ENCODE results near the gene FBXO5. TPM values are rescaled to one million over a fixed set of nuclear protein-coding genes. Genes with fewer than 3 reads are reported as not detected.
"Not testable (repeated sequence)": the region's sequence is repeated elsewhere in the genome, so short reads cannot be mapped to it uniquely, and the experiment has no call there.

The FBXO5 gene
- total RNA-seq, 2 donors from 2014 or later, result 4.5 to 5.9 TPM

- Mint-ChIP-seq H3K27ac (no peak overlapping the region), H3K36me3 (ENCODE audit: low read depth) (peaks cover 5% of the 10 kb centered on the region), H3K27me3 (no peaks in the 10 kb centered on the region), H3K4me3 (peak overlapping the region; percentile 97), H3K4me1 (peaks cover 41% of the 10 kb centered on the region)
- no peaks in the 10 kb centered on the region for H3K9me3 ChIP-seq (ENCODE audit: control insufficient read depth, low read length, poor library complexity, severe bottlenecking)
- ATAC-seq, result no peak
- peak in 2 of 3 donors; percentile 4 to 12 for DNase-seq
Measured at GRCh38 chr6:152981989-152982903, 595 bp downstream of the FBXO5 start.

DNA sequence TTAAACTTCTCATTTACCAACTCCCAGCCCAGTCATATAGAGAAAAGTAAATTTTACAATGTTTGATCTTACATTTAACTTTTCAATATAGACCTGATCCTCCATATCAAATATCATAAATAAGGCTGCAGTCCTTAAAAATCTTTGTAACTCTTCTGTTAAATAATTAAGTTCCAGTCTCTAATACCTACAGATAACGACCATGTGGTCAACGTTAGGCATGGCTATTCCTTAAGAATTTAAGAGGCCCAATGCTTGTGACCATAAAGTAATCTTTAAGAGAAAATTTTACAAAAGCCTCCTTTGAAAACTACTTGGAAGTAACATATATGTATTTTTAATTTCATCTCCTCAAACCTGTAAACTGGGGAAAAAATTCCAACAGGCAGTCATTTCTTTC is 1.6 kb downstream of the FBXO5 start:
- Mint-ChIP-seq H3K4me1 (peaks cover 42% of the 10 kb centered on the region), H3K36me3 (ENCODE audit: low read depth) (peaks cover 5% of the 10 kb centered on the region), H3K27me3 (no peaks in the 10 kb centered on the region), H3K27ac (no peak overlapping the region), H3K4me3 (peak overlapping the region; percentile 88)
- H3K9me3 ChIP-seq (ENCODE audit: control insufficient read depth, low read length, poor library complexity, severe bottlenecking), result no peaks in the 10 kb centered on the region
- ATAC-seq (no peak), DNase-seq (no peak)

GRCh38 chr6:152980656-152981055 is 2.2 kb downstream of the FBXO5 start:
- Mint-ChIP-seq H3K27ac (no peak overlapping the region), H3K4me1 (peaks cover 45% of the 10 kb centered on the region), H3K27me3 (no peaks in the 10 kb centered on the region), H3K36me3 (ENCODE audit: low read depth) (peaks cover 5% of the 10 kb centered on the region), H3K4me3 (no peak overlapping the region)
- DNase-seq (no peak), ATAC-seq (no peak)
- no peaks in the 10 kb centered on the region for H3K9me3 ChIP-seq (ENCODE audit: control insufficient read depth, low read length, poor library complexity, severe bottlenecking)

- H3K27me3 Mint-ChIP-seq, result no peaks in the 10 kb centered on the region
- DNase-seq (no peak), ATAC-seq (no peak)
- H3K36me3 Mint-ChIP-seq (ENCODE audit: low read depth), result peaks cover 7% of the 10 kb centered on the region
- no peak overlapping the region for H3K4me3 Mint-ChIP-seq
- peaks cover 44% of the 10 kb centered on the region for H3K4me1 Mint-ChIP-seq
- H3K9me3 ChIP-seq (ENCODE audit: control insufficient read depth, low read length, poor library complexity, severe bottlenecking), result no peaks in the 10 kb centered on the region
- H3K27ac Mint-ChIP-seq, result no peak overlapping the region
Measured at GRCh38 chr6:152979116-152979515, 3.7 kb downstream of the FBXO5 start.

- H3K27ac Mint-ChIP-seq, result no peak overlapping the region
- H3K36me3 Mint-ChIP-seq (ENCODE audit: low read depth), result peaks cover 7% of the 10 kb centered on the region
- peaks cover 36% of the 10 kb centered on the region for H3K4me1 Mint-ChIP-seq
- no peaks in the 10 kb centered on the region for H3K9me3 ChIP-seq (ENCODE audit: control insufficient read depth, low read length, poor library complexity, severe bottlenecking)
- ATAC-seq (no peak), DNase-seq (no peak)
- H3K27me3 Mint-ChIP-seq, result no peaks in the 10 kb centered on the region
- no peak overlapping the region for H3K4me3 Mint-ChIP-seq
Measured at GRCh38 chr6:152978058-152978457, 4.8 kb downstream of the FBXO5 start.

DNA sequence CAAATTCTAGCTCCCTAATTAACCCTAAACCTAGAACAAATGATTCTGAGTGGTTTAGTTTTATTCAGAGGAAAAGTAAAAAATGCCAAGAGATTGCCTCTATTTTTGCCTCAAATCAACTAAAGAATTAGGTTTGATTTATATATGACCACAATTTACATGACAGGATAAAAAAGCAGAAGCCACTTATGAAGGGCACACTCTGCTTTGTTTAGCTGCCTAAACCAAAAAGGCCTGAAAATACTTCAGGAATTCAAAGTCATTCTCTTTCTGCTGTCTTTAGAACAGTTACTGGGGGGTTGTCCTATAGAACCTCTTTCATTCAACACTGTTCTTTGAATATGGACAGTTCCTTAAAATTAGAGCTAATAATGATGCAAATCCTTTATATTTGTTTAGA is 5.3 kb downstream of the FBXO5 start:
- no peaks in the 10 kb centered on the region for H3K9me3 ChIP-seq (ENCODE audit: control insufficient read depth, low read length, poor library complexity, severe bottlenecking)
- DNase-seq (no peak), ATAC-seq (no peak)
- H3K36me3 Mint-ChIP-seq (ENCODE audit: low read depth), result peaks cover 7% of the 10 kb centered on the region
- H3K27ac Mint-ChIP-seq, result no peak overlapping the region
- H3K4me1 Mint-ChIP-seq, result peaks cover 33% of the 10 kb centered on the region
- no peaks in the 10 kb centered on the region for H3K27me3 Mint-ChIP-seq
- H3K4me3 Mint-ChIP-seq, result no peak overlapping the region

DNA sequence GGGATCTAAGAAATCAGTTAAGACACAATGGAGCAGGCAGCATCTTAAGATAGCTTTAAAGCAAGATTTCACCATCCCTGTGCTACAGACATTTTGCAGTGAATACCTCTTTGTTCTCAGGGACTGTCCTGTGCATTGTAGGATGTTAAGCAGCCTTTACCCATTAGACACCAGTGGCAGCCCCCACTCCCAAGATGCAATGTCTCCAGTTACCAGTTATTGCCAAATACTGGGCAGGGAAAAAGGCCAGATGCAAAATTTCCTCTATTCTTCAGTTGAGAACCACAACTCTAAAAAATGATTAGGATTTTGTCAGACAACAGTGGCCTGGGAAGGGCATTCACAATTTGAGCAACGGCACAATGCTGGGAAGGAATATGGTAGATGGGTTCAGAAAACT is 6.1 kb downstream of the FBXO5 start:
- H3K9me3 ChIP-seq (ENCODE audit: control insufficient read depth, low read length, poor library complexity, severe bottlenecking), result no peaks in the 10 kb centered on the region
- Mint-ChIP-seq H3K4me3 (no peak overlapping the region), H3K4me1 (peaks cover 30% of the 10 kb centered on the region), H3K27me3 (no peaks in the 10 kb centered on the region), H3K36me3 (ENCODE audit: low read depth) (peaks cover 7% of the 10 kb centered on the region), H3K27ac (no peak overlapping the region)
- DNase-seq (no peak), ATAC-seq (no peak)

GRCh38 chr6:152975204-152975915 is 7.5 kb downstream of the FBXO5 start:
- ATAC-seq (peak; percentile 84), DNase-seq (no peak)
- peak overlapping the region; percentile 61 for H3K4me3 Mint-ChIP-seq
- peak overlapping the region; percentile 65 for H3K27ac Mint-ChIP-seq
- H3K4me1 Mint-ChIP-seq, result peaks cover 21% of the 10 kb centered on the region
- no peaks in the 10 kb centered on the region for H3K9me3 ChIP-seq (ENCODE audit: control insufficient read depth, low read length, poor library complexity, severe bottlenecking)
- peaks cover 9% of the 10 kb centered on the region for H3K36me3 Mint-ChIP-seq (ENCODE audit: low read depth)
- no peaks in the 10 kb centered on the region for H3K27me3 Mint-ChIP-seq

DNA sequence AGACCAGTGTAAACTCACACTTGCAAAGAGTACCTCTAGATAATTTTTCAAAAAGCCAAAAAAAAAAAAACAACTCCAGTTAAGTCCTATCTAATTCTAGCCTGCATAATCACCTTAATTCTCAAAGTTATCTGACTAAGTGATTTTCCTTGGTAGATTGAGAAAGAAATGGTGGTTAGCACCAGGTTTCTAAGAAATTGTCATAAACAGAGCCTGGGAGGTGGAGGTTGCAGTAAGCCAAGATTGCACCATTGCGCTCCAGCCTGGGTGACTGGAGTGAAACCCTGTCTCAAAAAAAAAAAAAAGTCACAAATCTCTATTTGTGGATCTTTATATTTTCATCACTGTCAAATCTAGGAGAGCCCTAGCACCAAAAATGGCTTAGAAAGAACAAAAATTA is 8.9 kb downstream of the FBXO5 start:
- H3K4me3 Mint-ChIP-seq, result no peak overlapping the region
- peaks cover 18% of the 10 kb centered on the region for H3K4me1 Mint-ChIP-seq
- H3K27ac Mint-ChIP-seq, result no peak overlapping the region
- ATAC-seq, result no peak
- H3K9me3 ChIP-seq (ENCODE audit: control insufficient read depth, low read length, poor library complexity, severe bottlenecking), result no peaks in the 10 kb centered on the region
- H3K36me3 Mint-ChIP-seq (ENCODE audit: low read depth), result peaks cover 7% of the 10 kb centered on the region
- no peak for DNase-seq
- H3K27me3 Mint-ChIP-seq, result no peaks in the 10 kb centered on the region

- Mint-ChIP-seq H3K36me3 (ENCODE audit: low read depth) (peaks cover 2% of the 10 kb centered on the region), H3K4me1 (peaks cover under 1% of the 10 kb centered on the region), H3K27ac (no peak overlapping the region), H3K27me3 (no peaks in the 10 kb centered on the region), H3K4me3 (no peak overlapping the region)
- DNase-seq (no peak), ATAC-seq (no peak)
- H3K9me3 ChIP-seq (ENCODE audit: control insufficient read depth, low read length, poor library complexity, severe bottlenecking), result no peaks in the 10 kb centered on the region
Measured at GRCh38 chr6:152969688-152970418, 13.0 kb downstream of the FBXO5 start.

- not testable (repeated sequence) for H3K4me1 Mint-ChIP-seq; H3K4me3 Mint-ChIP-seq; H3K27me3 Mint-ChIP-seq; H3K27ac Mint-ChIP-seq; H3K36me3 Mint-ChIP-seq (ENCODE audit: low read depth); DNase-seq; H3K9me3 ChIP-seq (ENCODE audit: control insufficient read depth, low read length, poor library complexity, severe bottlenecking); ATAC-seq
Measured at GRCh38 chr6:152966168-152966894, 16.5 kb downstream of the FBXO5 start.

GRCh38 chr6:152959333-152959732 is 23.5 kb downstream of the FBXO5 start:
- ATAC-seq (no peak), DNase-seq (no peak)
- Mint-ChIP-seq H3K4me3 (no peak overlapping the region), H3K27ac (no peak overlapping the region), H3K4me1 (no peaks in the 10 kb centered on the region), H3K27me3 (peaks cover 25% of the 10 kb centered on the region), H3K36me3 (ENCODE audit: low read depth) (peaks cover 4% of the 10 kb centered on the region)
- H3K9me3 ChIP-seq (ENCODE audit: control insufficient read depth, low read length, poor library complexity, severe bottlenecking), result no peaks in the 10 kb centered on the region

Measured in T-helper 17 cell (primary cell).